ENCODE results near the gene SVEP1. TPM values are rescaled to one million over a fixed set of nuclear protein-coding genes. Genes with fewer than 3 reads are reported as not detected.

Gene SVEP1
- polyA plus RNA-seq, 1 of the 3 experiments (the other 2 are of a cell fraction): 0.10 TPM

DNA sequence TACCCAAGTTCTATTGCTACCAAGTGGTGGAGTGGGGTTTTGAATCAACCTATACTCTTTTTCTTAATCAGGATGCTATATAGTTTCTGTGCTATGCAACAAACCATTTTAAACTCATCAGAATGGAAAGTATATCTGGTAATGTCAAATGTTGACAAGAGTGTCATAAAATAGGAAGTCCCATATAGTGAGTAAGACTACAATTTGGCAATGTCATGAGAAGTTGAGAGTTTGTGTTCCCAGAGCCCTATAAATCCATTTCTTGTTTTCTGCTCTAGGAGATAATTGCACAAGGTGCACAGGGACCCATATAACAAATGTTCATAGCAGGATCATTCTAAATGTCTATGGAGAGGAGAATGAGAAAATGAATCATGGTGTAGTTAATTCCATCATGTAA, 132.1 kb downstream of the SVEP1 start:
- H3K9me3 ChIP-seq: no peaks in the 10 kb centered on the region
- no peak for DNase-seq
- TF ChIP-seq TCF12 (IDR thresholded peaks at IDR 0.05) (no peak), RAD21 (IDR thresholded peaks at IDR 0.05; ENCODE audit: low read length) (no peak), EZH2phosphoT487 (IDR thresholded peaks at IDR 0.05; ENCODE audit: borderline replicate concordance, low read depth) (no peak), YY1 (IDR thresholded peaks at IDR 0.05; ENCODE audit: low read depth) (no peak), TEAD4 (IDR thresholded peaks at IDR 0.05; ENCODE audit: borderline replicate concordance, insufficient read depth) (no peak), POLR2AphosphoS5 (IDR thresholded peaks at IDR 0.05; ENCODE audit: low read depth, low read length) (no peak), CHD2 (IDR thresholded peaks at IDR 0.05; ENCODE audit: low read length, partially characterized antibody) (no peak), NRF1 (IDR thresholded peaks at IDR 0.05; ENCODE audit: low read depth, low read length) (no peak), FOXJ3 (CRISPR knock-in tag; IDR thresholded peaks at IDR 0.05) (no peak), EP300 (IDR thresholded peaks at IDR 0.05; ENCODE audit: borderline replicate concordance in 1 of 2, low read depth in 1 of 2, low read length in 1 of 2) (no peak), FOSL2 (IDR thresholded peaks at IDR 0.05; ENCODE audit: borderline replicate concordance, low read depth) (no peak), ELF1 (IDR thresholded peaks at IDR 0.05) (no peak), NFIC (IDR thresholded peaks at IDR 0.05; ENCODE audit: borderline replicate concordance) (no peak), JUND (IDR thresholded peaks at IDR 0.05) (no peak), SMC3 (IDR thresholded peaks at IDR 0.05; ENCODE audit: low read depth, low read length) (no peak), MEF2A (IDR thresholded peaks at IDR 0.05; ENCODE audit: borderline replicate concordance, low read depth) (no peak)
- TF ChIP-seq, protein P1, sequence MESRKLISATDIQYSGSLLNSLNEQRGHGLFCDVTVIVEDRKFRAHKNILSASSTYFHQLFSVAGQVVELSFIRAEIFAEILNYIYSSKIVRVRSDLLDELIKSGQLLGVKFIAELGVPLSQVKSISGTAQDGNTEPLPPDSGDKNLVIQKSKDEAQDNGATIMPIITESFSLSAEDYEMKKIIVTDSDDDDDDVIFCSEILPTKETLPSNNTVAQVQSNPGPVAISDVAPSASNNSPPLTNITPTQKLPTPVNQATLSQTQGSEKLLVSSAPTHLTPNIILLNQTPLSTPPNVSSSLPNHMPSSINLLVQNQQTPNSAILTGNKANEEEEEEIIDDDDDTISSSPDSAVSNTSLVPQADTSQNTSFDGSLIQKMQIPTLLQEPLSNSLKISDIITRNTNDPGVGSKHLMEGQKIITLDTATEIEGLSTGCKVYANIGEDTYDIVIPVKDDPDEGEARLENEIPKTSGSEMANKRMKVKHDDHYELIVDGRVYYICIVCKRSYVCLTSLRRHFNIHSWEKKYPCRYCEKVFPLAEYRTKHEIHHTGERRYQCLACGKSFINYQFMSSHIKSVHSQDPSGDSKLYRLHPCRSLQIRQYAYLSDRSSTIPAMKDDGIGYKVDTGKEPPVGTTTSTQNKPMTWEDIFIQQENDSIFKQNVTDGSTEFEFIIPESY (IDR thresholded peaks at IDR 0.05; ENCODE audit: borderline replicate concordance, low read depth): no peak
- TF ChIP-seq, protein P2, sequence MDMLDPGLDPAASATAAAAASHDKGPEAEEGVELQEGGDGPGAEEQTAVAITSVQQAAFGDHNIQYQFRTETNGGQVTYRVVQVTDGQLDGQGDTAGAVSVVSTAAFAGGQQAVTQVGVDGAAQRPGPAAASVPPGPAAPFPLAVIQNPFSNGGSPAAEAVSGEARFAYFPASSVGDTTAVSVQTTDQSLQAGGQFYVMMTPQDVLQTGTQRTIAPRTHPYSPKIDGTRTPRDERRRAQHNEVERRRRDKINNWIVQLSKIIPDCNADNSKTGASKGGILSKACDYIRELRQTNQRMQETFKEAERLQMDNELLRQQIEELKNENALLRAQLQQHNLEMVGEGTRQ (IDR thresholded peaks at IDR 0.05; ENCODE audit: borderline replicate concordance, low read depth, low read length): no peak
- TF ChIP-seq, protein P3, sequence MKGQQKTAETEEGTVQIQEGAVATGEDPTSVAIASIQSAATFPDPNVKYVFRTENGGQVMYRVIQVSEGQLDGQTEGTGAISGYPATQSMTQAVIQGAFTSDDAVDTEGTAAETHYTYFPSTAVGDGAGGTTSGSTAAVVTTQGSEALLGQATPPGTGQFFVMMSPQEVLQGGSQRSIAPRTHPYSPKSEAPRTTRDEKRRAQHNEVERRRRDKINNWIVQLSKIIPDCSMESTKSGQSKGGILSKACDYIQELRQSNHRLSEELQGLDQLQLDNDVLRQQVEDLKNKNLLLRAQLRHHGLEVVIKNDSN (IDR thresholded peaks at IDR 0.05; ENCODE audit: borderline replicate concordance, low read depth): no peak
- TF ChIP-seq, protein P4, sequence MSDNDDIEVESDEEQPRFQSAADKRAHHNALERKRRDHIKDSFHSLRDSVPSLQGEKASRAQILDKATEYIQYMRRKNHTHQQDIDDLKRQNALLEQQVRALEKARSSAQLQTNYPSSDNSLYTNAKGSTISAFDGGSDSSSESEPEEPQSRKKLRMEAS (IDR thresholded peaks at IDR 0.05; ENCODE audit: low read depth): no peak
- no peaks in the 10 kb centered on the region for H3K36me3 ChIP-seq (replicated peaks in 1 of 2; ENCODE audit: control insufficient read depth in 1 of 2, insufficient read depth in 2 of 2, low read length in 1 of 2)
- no peaks in the 10 kb centered on the region; a peak in 1 of 4 replicates for H3K4me1 ChIP-seq (ENCODE audit: control insufficient read depth in 1 of 2, insufficient read depth in 2 of 2, low read depth in 1 of 2, low read length in 1 of 2)
- H4K20me1 ChIP-seq (ENCODE audit: insufficient read depth): no peaks in the 10 kb centered on the region
- no peaks in the 10 kb centered on the region for H3K79me2 ChIP-seq (ENCODE audit: insufficient read depth)
- H2AFZ ChIP-seq (ENCODE audit: low read depth): no peak overlapping the region
- H3F3A ChIP-seq (replicated peaks; ENCODE audit: insufficient read depth): no peaks in the 10 kb centered on the region
- no peaks in the 10 kb centered on the region for H3K27me3 ChIP-seq (ENCODE audit: insufficient read depth)
- no peak overlapping the region for H3K9ac ChIP-seq
- no peak overlapping the region for H3K4me2 ChIP-seq
- no peaks in the 10 kb centered on the region for H3K9me2 ChIP-seq
- H3K27ac ChIP-seq (ENCODE audit: low read depth in 2 of 2, low read length in 1 of 2): no peak overlapping the region
- H3K4me3 ChIP-seq (ENCODE audit: low read depth in 2 of 2, low read length in 1 of 2): no peak overlapping the region
- POLR2A ChIA-PET: no interaction called here
- CTCF ChIA-PET: no interaction called here

Measured in SK-N-SH (cell line).